SK-N-SH (cell line): ENCODE data around the gene POU3F1. TPM values are rescaled to one million over a fixed set of nuclear protein-coding genes. Genes with fewer than 3 reads are reported as not detected.
"Not testable (repeated sequence)": the region's sequence is repeated elsewhere in the genome, so short reads cannot be mapped to it uniquely, and the experiment has no call there.

Source experiments
- CTCF ChIA-PET: fragments of 300-600, 350-600 bp; formaldehyde crosslinking; extraction: SDS; loops from one replicate; lab custom pipeline; 2021; lab: Yijun Ruan, JAX
- POLR2A ChIA-PET: fragments of 350-600 bp; sonication (Branson Sonifier 250); formaldehyde crosslinking; extraction: SDS; loops from one replicate; lab custom pipeline; 2020; ENCODE audit warnings: antibody characterized with exemption, inconsistent platforms; lab: Yijun Ruan, JAX
- DNase-seq: peaks from one replicate; pipeline ENCODE4 v3.0.0; 2012
- H2AFZ ChIP-seq: fragments of 200-600 bp; sonication (generic); 2 replicates; pipeline ENCODE4 v1.8.1; 2016; ENCODE audit warnings: antibody characterized with exemption, mild to moderate bottlenecking, low read depth
- H3F3A ChIP-seq: fragments of 200-600 bp; sonication (generic); replicated peaks from 2 replicates; pipeline ENCODE3; 2016; ENCODE audit warnings: antibody characterized with exemption, mild to moderate bottlenecking; ENCODE audit not compliant: insufficient read depth
- H3K27ac ChIP-seq, 2 experiments: fragments of 200-500 bp in 1 of 2; fragments of 200-600 bp in 1 of 2; sonication (Bioruptor generic) in 1 of 2; sonication (generic), shearing (Covaris generic) in 1 of 2; 2 replicates each; pipeline versions ENCODE4 v1.5.1 to v1.6.1; 2014 to 2016; ENCODE audit warnings: low read depth in 2 of 2, inconsistent platforms in 1 of 2, low read length in 1 of 2, mild to moderate bottlenecking in 1 of 2, mixed read lengths in 1 of 2
- H3K27me3 ChIP-seq: fragments of 200-600 bp; sonication (generic), shearing (Covaris generic); 2 replicates; pipeline ENCODE4 v1.6.1; 2016; ENCODE audit warnings: mixed run types; ENCODE audit not compliant: insufficient read depth
- H3K36me3 ChIP-seq, 2 experiments: fragments of 200-500 bp in 1 of 2; fragments of 200-600 bp in 1 of 2; sonication (Bioruptor generic) in 1 of 2; sonication (generic) in 1 of 2; replicated peaks in 1 of 2; 2 replicates each; pipeline versions ENCODE3 to v1.5.1; 2014 to 2016; ENCODE audit warnings: low read length in 1 of 2, mild to moderate bottlenecking in 1 of 2; ENCODE audit not compliant: insufficient read depth in 2 of 2, control insufficient read depth in 1 of 2
- H3K4me1 ChIP-seq, 2 experiments: fragments of 200-500 bp in 1 of 2; fragments of 200-600 bp in 1 of 2; sonication (Bioruptor generic) in 1 of 2; sonication (generic), shearing (Covaris generic) in 1 of 2; 2 replicates each; pipeline versions ENCODE4 v1.5.1 to v1.6.1; 2014 to 2016; ENCODE audit warnings: low read depth in 1 of 2, low read length in 1 of 2, mixed run types in 1 of 2; ENCODE audit not compliant: insufficient read depth in 2 of 2, control insufficient read depth in 1 of 2
- H3K4me2 ChIP-seq: fragments of 200-600 bp; sonication (generic), shearing (Covaris generic); 2 replicates; pipeline ENCODE4 v1.6.1; 2017; ENCODE audit warnings: mixed run types
- H3K4me3 ChIP-seq, 2 experiments: fragments of 200-500 bp in 1 of 2; fragments of 200-600 bp in 1 of 2; sonication (Bioruptor generic) in 1 of 2; sonication (generic), shearing (Covaris generic) in 1 of 2; 2 replicates each; pipeline versions ENCODE4 v1.5.1 to v1.8.1; 2014 to 2016; ENCODE audit warnings: low read depth in 2 of 2, inconsistent platforms in 1 of 2, low read length in 1 of 2, mild to moderate bottlenecking in 1 of 2, mixed read lengths in 1 of 2, moderate library complexity in 1 of 2
- H3K79me2 ChIP-seq: fragments of 200-600 bp; sonication (generic); 2 replicates; pipeline ENCODE4 v1.8.1; 2017; ENCODE audit warnings: mild to moderate bottlenecking; ENCODE audit not compliant: insufficient read depth
- H3K9ac ChIP-seq: fragments of 200-600 bp; sonication (generic); 2 replicates; pipeline ENCODE4 v1.6.1; 2017; ENCODE audit warnings: mixed run types
- H3K9me2 ChIP-seq: fragments of 200-600 bp; sonication (generic); 2 replicates; pipeline ENCODE4 v1.6.1; 2017; ENCODE audit warnings: mixed run types
- H3K9me3 ChIP-seq: fragments of 200-600 bp; sonication (generic); 2 replicates; pipeline ENCODE4 v1.6.1; 2017; ENCODE audit warnings: mixed run types, mild to moderate bottlenecking, moderate library complexity
- H4K20me1 ChIP-seq: fragments of 200-600 bp; sonication (generic); 2 replicates; pipeline ENCODE4 v1.6.1; 2017; ENCODE audit warnings: mild to moderate bottlenecking, mixed run types; ENCODE audit not compliant: insufficient read depth
- FOSL2 ChIP-seq: IDR thresholded peaks from 2 replicates; pipeline ENCODE4 v1.4.0; 2012; ENCODE audit warnings: low read depth, mild to moderate bottlenecking, moderate library complexity, borderline replicate concordance
- GABPA ChIP-seq: IDR thresholded peaks from 2 replicates; pipeline ENCODE4 v1.4.0; 2012; ENCODE audit warnings: low read depth, mild to moderate bottlenecking
- MEF2A ChIP-seq: IDR thresholded peaks from 2 replicates; pipeline ENCODE4 v1.4.0; 2012; ENCODE audit warnings: low read depth, borderline replicate concordance
- NFIC ChIP-seq: IDR thresholded peaks from 2 replicates; pipeline ENCODE4 v1.4.0; 2012; ENCODE audit warnings: borderline replicate concordance
- NRF1 ChIP-seq: IDR thresholded peaks from 2 replicates; pipeline ENCODE4 v1.6.1; 2012; ENCODE audit warnings: low read depth, mild to moderate bottlenecking, low read length
- RAD21 ChIP-seq: IDR thresholded peaks from 2 replicates; pipeline ENCODE4 v1.6.1; 2012; ENCODE audit warnings: mild to moderate bottlenecking, low read length
- RFX5 ChIP-seq: IDR thresholded peaks from 2 replicates; pipeline ENCODE4 v1.6.1; 2012; ENCODE audit warnings: mild to moderate bottlenecking, improper control_type of control experiment, low read length
- SMC3 ChIP-seq: IDR thresholded peaks from 2 replicates; pipeline ENCODE4 v1.6.1; 2012; ENCODE audit warnings: low read depth, low read length, improper control_type of control experiment
- TEAD4 ChIP-seq: IDR thresholded peaks from 2 replicates; pipeline ENCODE4 v1.4.0; 2012; ENCODE audit warnings: mild to moderate bottlenecking, borderline replicate concordance; ENCODE audit not compliant: insufficient read depth
- WGBS: methylation state at CpG from one replicate; pipeline ENCODE4 v1.1.6; 2017; ENCODE audit warnings: low lambda C conversion rate; 5-methylcytosine and 5-hydroxymethylcytosine counted together
- polyA plus RNA-seq, 3 experiments: library from polyadenylated mRNA; depleted of rRNA; stranded (reverse); fragments of >200 nt; gene quantifications; 2 replicates each; pipeline ENCODE4 v1.2.3, GENCODE V29; 2012
- TF ChIP-seq, protein P1 (sequence below): IDR thresholded peaks from 2 replicates; pipeline ENCODE4; 2012

Gene POU3F1
- polyA plus RNA-seq, 1 of the 3 experiments (the other 2 are of a cell fraction): not detected

GRCh38 chr1:38038861-38039260 lies 7.7 kb downstream of the POU3F1 start:
- H3K4me2 ChIP-seq: no peak overlapping the region
- no peaks in the 10 kb centered on the region for H4K20me1 ChIP-seq
- POLR2A ChIA-PET: no interaction called here
- peaks cover 0 to 5% of the 10 kb centered on the region in 2 experiments; a peak in 1 of 4 replicates for H3K4me1 ChIP-seq
- CTCF ChIA-PET: interaction anchor here (1.8 to 2.2 kb wide), 3 partner anchors 9 to 20 kb away, joined by 6 to 9 read pairs (median 8); no protein-coding TSS in a partner anchor
- H3K9me2 ChIP-seq: no peaks in the 10 kb centered on the region
- no peak overlapping the region for H3K9ac ChIP-seq
- 20% methylated on average over 10 of the region's 10 CpGs for WGBS
- H3F3A ChIP-seq: no peaks in the 10 kb centered on the region
- H2AFZ ChIP-seq: no peak overlapping the region
- no peaks in the 10 kb centered on the region for H3K36me3 ChIP-seq
- TF ChIP-seq RFX5 (no peak), NRF1 (no peak), FOSL2 (peak; percentile 47; the same call in 1 of the 2 replicates), MEF2A (no peak), NFIC (no peak)
- H3K27me3 ChIP-seq: peaks cover 24% of the 10 kb centered on the region
- no peak overlapping the region for H3K4me3 ChIP-seq
- no peaks in the 10 kb centered on the region for H3K79me2 ChIP-seq
- DNase-seq: no peak
- H3K9me3 ChIP-seq: no peaks in the 10 kb centered on the region
- no peak overlapping the region for H3K27ac ChIP-seq

DNA sequence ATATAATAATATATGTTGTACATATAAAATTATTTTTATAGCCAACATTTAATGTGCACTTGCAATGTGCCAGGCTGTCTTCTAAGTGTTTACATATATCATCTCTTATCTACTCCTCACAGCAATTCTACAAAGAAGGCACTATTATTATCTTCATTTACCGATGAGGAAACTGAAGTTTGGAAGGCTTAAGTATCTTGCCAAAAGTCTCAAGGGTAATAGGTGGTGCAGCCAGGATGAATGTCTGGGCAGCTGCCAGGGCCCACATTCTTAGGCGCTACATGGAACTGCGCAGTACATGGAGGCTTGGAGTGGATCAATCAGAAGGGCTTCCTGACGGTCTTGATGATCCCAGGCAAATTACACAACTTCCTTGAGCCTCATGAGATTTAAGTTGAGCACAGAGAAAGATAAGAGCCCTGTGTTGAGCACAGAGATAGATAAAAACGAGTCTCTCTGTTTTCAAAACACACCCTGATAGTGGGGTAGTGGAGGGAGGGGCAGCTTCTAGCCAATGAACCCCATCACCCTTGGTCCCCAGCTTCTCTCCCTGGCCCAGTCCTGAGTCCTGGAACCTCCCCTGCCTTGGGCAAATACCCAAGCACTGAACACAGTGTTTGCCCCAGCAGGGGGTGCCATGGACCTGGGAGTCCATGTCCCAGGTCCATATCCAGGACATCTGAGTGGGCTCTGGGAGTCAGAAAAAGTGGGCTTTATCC lies 9.2 kb downstream of the POU3F1 start:
- no peak overlapping the region for H3K4me2 ChIP-seq
- no peaks in the 10 kb centered on the region for H3K79me2 ChIP-seq
- H3K9me2 ChIP-seq: no peaks in the 10 kb centered on the region
- 69% methylated on average over 4 of the region's 5 CpGs for WGBS
- H3K9me3 ChIP-seq: no peaks in the 10 kb centered on the region
- H3K9ac ChIP-seq: no peak overlapping the region
- TF ChIP-seq GABPA: no peak
- TF ChIP-seq RAD21: peak; percentile 43; the same call in 1 of the 2 replicates
- peak; percentile 9; the same call in 1 of the 2 replicates for TF ChIP-seq SMC3
- TF ChIP-seq, all 33 proteins: peak for 2
- CTCF ChIA-PET: interaction anchor here (0.6 to 2.2 kb wide), 11 partner anchors 8 to 798 kb away, joined by 3 to 9 read pairs (median 4); partner anchors contain the start of gene POU3F1
- Histone ChIP-seq H3F3A (no peaks in the 10 kb centered on the region), H3K27me3 (peaks cover 9% of the 10 kb centered on the region), H3K4me1 (peaks cover 0 to 5% of the 10 kb centered on the region in 2 experiments; a peak in 1 of 4 replicates), H3K36me3 (no peaks in the 10 kb centered on the region), H3K4me3 (no peak overlapping the region), H3K27ac (no peak overlapping the region), H4K20me1 (no peaks in the 10 kb centered on the region), H2AFZ (no peak overlapping the region)
- peak; percentile 61 for DNase-seq
- POLR2A ChIA-PET: no interaction called here

- ChIA-PET CTCF (interaction anchor here (1.0 to 1.2 kb wide), 2 partner anchors 9 to 27 kb away, joined by 3 to 4 read pairs; no protein-coding TSS in a partner anchor), POLR2A (no interaction called here)
- no peak for DNase-seq
- Histone ChIP-seq H3K4me1 (peaks cover 8 to 17% of the 10 kb centered on the region in 2 experiments; a peak in 3 of 4 replicates), H3K27ac (no peak overlapping the region), H3K9me3 (no peaks in the 10 kb centered on the region), H3K9me2 (no peaks in the 10 kb centered on the region), H3F3A (peaks cover 2% of the 10 kb centered on the region), H3K4me3 (no peak overlapping the region), H2AFZ (no peak overlapping the region), H3K4me2 (no peak overlapping the region), H4K20me1 (no peaks in the 10 kb centered on the region), H3K79me2 (no peaks in the 10 kb centered on the region), H3K27me3 (no peaks in the 10 kb centered on the region), H3K36me3 (no peaks in the 10 kb centered on the region), H3K9ac (no peak overlapping the region)
- TF ChIP-seq, protein P1, sequence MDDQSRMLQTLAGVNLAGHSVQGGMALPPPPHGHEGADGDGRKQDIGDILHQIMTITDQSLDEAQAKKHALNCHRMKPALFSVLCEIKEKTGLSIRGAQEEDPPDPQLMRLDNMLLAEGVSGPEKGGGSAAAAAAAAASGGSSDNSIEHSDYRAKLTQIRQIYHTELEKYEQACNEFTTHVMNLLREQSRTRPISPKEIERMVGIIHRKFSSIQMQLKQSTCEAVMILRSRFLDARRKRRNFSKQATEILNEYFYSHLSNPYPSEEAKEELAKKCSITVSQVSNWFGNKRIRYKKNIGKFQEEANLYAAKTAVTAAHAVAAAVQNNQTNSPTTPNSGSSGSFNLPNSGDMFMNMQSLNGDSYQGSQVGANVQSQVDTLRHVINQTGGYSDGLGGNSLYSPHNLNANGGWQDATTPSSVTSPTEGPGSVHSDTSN: no peak
- no peak for TF ChIP-seq NFIC
- TF ChIP-seq TEAD4: no peak
- WGBS: no CpG with 5 or more reads among the region's 13 CpGs
Measured at GRCh38 chr1:38034871-38035270, 11.7 kb downstream of the POU3F1 start.

DNA sequence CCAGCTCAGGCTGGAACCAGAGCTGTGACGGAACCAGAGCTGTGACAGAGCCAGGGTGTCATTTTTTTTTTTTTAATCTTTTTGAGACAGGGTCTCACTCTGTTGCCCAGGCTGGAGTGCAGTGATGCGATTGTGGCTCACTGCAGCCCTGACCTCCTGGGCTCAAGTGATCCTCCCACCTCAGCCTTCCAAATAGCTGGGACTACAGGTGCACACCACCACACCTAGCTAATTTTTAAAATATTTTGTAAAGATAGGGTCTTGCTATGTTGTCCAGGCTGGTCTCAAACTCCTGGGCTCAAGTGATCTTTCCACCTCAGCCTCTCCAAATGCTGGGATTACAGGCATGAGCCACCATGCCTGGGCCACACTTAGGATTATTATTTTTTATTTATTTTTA lies 13.6 kb downstream of the POU3F1 start:
- H3K4me3 ChIP-seq, H3K79me2 ChIP-seq, H3F3A ChIP-seq, H4K20me1 ChIP-seq, H3K36me3 ChIP-seq, H3K27me3 ChIP-seq, H3K9me3 ChIP-seq, POLR2A ChIA-PET, H3K9ac ChIP-seq, H3K4me2 ChIP-seq, H3K27ac ChIP-seq, H2AFZ ChIP-seq, H3K9me2 ChIP-seq, DNase-seq: not testable (repeated sequence)
- CTCF ChIA-PET: interaction anchor here (1.3 to 1.7 kb wide), 3 partner anchors 14 to 802 kb away, joined by 3 to 5 read pairs (median 3); no protein-coding TSS in a partner anchor
- peaks cover 27 to 31% of the 10 kb centered on the region in 2 experiments; a peak in 3 of 4 replicates for H3K4me1 ChIP-seq
- WGBS: 80% methylated on average over 1 of the region's 2 CpGs
